GM21786 (cell line): ENCODE data around the gene ANKRD37.

ENCODE experiments used
- ATAC-seq: cut with Tn5 transposase; IDR thresholded peaks from one replicate; pipeline ENCODE4 v1.9.1; 2021; ENCODE audit not compliant: unreplicated experiment

Gene ANKRD37

DNA sequence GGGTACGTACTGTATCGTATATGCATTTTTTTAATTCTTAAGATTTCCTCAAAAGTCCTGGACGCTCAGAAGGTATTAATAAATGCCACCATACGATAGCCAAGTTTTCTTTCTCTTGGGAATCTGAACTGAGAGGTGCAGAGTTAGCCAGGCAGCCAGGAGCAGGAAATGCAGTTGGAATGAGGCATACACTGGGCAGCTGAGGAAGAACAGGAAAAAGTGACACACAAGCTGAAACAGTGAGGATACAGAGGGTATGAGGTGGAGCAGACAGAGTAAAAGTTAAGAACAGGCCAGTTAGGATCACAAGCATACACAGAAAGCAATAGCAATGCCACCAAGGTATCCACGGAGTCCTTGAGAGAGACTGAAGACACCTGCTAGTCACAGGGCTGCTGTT, 15.8 kb downstream of the ANKRD37 start:
- ATAC-seq, result no peak

DNA sequence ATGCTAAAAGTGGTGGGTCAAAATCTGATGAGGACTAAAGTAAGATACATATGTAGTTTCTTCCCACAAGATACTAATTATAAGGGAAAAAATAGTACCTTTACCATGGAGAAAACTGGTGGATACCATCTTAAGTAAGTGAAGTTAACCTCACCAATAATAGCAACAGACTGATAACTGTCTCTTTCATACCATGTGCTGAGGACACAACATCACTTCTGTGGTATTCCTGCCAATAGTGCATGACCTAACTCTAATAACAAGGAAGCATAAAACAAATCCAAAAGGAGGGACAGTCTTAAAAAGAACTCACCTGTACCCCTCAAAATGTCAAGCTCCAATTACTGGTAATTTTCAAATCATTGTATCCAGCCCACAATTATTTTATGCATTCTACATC, 20.3 kb downstream of the ANKRD37 start:
- no peak for ATAC-seq

DNA sequence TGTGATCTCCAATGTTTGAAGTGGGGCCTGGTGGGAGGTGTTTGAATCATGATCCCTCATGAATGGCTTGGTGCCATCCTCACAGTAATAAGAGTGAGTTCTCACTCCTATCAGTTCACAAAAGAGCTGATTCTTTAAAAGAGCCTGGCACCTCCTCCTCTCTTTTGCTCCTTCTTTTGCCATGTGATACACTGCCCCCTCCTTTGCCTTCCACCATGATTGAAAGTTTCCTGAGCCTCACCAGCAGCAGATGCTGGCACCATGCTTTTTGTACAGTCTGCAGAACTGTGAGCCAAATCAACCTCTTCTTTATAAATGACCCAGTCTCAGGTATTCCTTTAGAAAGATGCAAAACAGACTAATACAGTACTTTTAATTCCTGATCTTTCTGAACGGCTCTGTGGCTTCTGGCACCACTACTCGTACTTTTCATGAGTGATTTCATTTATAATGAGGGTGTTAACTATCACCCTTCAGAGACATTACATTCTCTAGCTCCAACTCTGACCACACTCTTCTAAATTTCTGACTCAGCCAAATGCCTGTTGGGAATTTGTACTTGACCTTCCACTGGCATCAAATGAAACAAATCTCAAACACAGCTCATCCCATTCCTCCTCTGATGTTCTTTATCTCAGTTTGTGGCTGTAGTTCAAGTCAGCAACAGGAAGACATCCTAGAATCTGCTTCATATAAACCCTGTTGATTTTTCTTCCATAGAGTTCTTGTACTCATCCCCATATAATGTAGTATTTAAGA, 24.9 kb downstream of the ANKRD37 start:
- no peak for ATAC-seq

DNA sequence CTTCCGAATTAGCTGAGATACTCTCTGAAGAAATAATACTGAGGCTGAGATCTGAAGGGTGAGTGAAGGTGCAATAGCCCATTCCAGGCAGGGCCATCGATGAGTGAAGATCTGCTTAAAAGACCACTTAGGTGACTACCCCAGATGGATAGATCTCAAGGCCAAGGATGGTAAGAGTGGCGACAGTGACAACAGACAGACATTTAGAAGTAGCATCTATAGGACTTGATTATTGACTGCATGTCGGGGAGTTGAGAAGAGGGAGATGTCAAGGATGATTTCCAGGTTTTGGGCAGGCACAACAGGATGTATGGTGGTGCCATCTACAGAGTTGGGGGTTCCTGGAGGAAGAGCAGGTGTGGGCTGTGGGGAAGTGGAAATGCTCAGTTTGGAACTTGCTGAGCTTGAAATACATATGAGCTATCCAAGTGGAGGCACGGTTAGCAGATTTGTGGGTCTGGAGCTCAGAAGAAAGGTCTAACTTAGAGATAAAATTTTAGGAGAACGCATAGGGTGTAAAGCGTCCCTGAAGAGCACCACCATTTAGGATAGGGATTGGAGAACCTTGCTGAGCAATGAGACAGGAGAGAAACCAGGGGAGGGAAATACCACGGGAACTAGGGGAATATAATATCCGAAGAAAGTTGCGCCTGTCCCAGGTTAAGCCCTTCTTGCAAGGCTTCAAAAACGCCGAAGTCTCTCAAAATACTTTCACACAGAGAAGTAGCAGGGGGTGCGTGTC, 28.4 kb downstream of the ANKRD37 start:
- peak; percentile 3 for ATAC-seq

DNA sequence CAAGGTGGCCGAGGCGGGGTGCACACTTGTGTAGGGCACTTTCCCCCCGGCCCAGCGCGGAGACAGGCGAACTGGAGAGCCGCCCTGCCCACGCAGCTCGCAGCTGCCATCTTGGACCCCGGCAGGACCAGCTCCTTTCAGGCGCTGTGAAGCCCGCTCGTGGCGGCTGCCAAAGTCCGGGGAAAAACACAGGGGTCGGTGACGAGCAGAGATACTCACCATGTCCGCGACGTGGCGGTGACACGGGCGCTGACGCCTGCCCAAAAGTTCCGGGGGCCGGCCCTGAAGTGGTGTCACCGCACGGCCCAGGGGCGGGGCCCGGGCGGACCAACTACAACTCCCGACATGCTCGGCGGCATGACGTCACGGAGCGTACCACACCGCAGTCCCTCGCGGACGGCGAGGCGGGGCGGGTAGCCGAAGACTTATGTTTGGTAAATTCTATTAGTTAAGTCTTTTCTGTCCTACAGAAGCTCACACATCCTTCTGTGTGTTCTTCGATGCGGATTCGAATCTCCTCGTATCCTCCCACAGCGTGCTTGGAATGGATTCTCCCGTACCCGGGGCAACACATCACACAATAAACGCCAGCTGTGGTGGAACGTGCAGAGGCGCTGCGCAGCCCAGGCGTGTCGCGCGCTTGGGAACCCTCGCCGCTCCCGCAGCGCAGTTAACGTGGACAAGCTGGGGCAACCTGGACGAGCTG, 29.2 kb downstream of the ANKRD37 start, which contains the start of gene UFSP2:
UFSP2 (minus strand) TSS at position 318 of the 706 bp plus-strand sequence; CDS start at position 222, 96 bp downstream.
- ATAC-seq, result peak; percentile 93

DNA sequence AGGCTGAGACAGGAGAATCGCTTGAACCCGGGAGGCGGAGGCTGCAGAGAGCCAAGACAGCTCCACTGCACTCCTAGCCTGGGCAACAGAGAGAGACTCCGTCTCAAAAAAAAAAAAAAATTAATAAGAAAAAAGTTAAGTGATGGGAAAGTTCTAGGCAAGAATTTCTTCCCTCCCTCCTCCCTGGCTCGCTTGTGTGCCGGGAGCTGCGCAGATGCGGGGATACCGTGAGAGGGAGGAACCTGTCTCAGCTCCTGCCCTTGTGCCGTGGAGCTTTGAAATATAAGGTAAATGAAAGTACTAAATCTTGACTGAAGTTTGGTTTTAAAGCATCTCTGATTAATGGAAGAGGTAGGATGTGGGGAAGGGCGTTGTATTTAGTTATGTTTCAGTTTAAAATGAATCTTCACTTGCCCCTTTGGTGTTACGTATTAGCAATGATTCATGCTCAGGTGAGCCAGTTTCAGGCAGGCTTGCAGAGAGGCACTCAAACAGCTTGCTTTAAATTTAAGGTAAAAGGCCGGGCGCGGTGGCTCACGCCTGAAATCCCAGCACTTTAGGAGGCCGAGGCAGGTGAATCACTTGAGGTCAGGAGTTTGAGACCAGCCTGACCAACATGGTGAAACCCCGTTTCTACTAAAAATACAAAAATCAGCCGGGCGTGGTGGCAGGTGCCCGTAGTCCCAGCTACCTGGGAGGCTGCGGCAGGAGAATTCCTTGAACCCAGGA, 30.5 kb downstream of the ANKRD37 start:
- ATAC-seq, result no peak

DNA sequence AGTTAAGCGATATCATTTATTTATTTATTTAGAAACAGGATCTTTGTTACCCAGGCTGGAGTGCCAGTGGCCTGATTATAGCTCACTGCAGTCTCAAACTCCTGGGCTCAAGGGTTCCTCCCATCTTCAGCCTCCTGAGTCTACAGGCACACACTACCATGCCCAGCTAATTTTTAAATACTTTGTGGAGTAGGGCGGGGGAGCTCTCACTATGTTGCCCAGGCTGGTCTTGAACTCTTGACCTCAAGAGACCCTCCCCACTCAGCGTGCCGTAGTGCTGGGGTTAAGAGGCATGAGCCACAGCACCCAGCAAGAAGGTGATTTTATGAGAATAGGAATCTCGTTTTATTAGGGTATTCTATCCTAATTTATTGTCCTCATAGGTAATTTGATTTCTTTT, 33.0 kb downstream of the ANKRD37 start:
- no peak for ATAC-seq

DNA sequence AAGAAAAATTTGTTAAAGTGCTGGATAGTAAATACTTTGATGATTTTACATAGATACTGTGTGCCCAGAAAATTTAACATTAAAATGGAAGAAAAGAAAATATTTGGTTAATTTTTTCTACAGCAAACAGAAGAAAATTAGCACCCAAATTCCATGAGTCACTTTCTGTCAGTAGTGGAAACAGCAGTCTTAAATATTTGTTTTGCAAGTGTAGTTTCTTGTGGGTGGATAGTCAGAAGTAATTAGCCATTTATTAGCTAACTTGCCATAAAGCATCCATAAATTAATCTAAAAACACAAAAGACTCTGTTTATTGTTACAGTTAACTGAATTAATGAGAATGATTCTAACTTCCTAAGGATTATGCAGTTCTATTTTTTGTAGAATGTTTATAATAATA, 38.8 kb downstream of the ANKRD37 start:
- ATAC-seq, result no peak

DNA sequence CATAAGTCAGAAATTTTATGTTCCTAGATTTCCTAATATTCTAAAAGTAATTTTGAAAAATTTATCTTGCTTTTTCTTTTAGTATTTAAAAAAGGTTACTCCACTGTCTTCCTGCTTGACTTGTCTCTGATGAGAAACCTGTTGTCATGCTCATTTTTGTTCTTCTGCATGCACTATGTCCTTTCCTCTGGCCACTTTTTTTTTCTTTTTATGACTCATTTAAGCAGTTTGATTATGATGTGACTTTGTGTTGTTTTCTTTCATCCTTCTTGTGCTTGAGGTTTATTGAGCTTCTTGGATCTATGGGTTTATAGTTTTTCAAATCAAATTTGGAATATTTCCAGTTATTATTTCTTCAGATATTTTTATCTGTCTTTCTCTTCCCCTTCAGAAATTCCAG, 41.2 kb downstream of the ANKRD37 start:
- no peak for ATAC-seq

DNA sequence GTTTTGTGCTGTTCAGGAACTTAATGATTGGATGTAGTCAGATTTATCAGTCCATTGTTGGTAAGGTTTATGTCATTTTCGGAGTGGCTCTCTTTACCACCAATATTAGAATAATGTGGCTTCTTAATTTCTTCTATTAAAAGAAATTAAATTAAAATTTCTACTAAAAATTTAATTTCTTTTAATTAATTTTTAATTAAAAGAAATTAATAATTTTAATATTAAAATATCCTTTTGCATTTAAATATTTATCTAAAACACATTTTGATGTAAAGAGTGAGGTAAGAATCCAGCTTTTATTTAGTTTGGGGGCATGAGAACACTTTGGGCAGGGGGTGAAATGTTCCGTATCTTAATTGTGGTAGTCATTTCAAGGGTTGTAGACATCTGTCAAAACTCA, 44.8 kb downstream of the ANKRD37 start:
- ATAC-seq, result no peak

DNA sequence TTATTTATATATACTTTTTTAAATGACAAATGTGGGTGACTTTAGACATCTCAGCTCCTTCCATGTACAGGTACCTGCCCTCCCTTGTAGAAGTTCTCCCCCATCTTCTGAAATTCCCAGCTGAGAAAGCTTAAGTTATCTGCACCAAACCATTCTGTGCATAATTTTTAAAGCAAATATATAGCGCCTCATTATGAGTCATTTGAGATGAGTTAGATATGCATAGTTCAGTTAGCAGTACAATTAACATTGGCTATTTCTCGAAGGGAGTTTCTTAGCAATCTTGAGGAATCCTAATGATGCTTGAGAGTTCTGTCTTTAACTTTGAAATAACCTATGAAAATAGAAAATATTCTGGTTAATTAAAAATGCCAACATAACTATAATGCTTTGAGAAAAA, 48.6 kb downstream of the ANKRD37 start:
- ATAC-seq, result no peak
